ENCODE results near the gene SARDH. TPM values are rescaled to one million over a fixed set of nuclear protein-coding genes. Genes with fewer than 3 reads are reported as not detected.

Gene SARDH
- polyA plus RNA-seq, 1 donor from 2014 or later: not detected

Other genes with a start within 250 kb of the SARDH start
- gene MYMK, start 213.4 kb downstream of the SARDH start, polyA plus RNA-seq: not detected in 2 replicates
- gene ADAMTSL2, start 203.6 kb downstream of the SARDH start, polyA plus RNA-seq: 0.30 and 0.85 TPM in 2 replicates
- gene FAM163B, start 129.0 kb downstream of the SARDH start, polyA plus RNA-seq: 1.5 and 2.7 TPM in 2 replicates
- gene DBH, start 102.0 kb downstream of the SARDH start, polyA plus RNA-seq: not detected in 2 replicates

Measured in neural cell (in vitro differentiated cells).